Endothelial cell of umbilical vein (primary cell): ENCODE measurements around the gene MDFI. TPM values are rescaled to one million over a fixed set of nuclear protein-coding genes. Genes with fewer than 3 reads are reported as not detected.
A peak's percentile ranks its signal among the peaks of the same experiment; 100 is the strongest.

Experiments used
- BruUV-seq: library from RNA; stranded (reverse); fragments of 400-500 nt; replicated peaks from 2 replicates; lab custom pipeline; 2021; lab: Mats Ljungman, UMichigan
- CTCF ChIA-PET: fragments of 300-600, 350-600 bp; sonication (Branson Sonifier 250); formaldehyde crosslinking; loops from one replicate; lab custom pipeline; 2021; ENCODE audit warnings: antibody characterized with exemption, inconsistent platforms; lab: Charles Lee
- POLR2A ChIA-PET: fragments of 300-600, 350-600 bp; sonication (Branson Sonifier 250); formaldehyde crosslinking; loops from one replicate; lab custom pipeline; 2021; ENCODE audit warnings: antibody characterized with exemption, inconsistent platforms; lab: Charles Lee
- DNase-seq: peaks from one replicate; pipeline ENCODE4 v3.0.0-alpha.2; 2011; ENCODE audit warnings: low read depth, low spot score
- FAIRE-seq: peaks from 2 replicates; lab custom pipeline; 2011; peaks lifted over from hg19 to GRCh38; lab: Jason Lieb, UNC
- H2AFZ ChIP-seq: 2 replicates; pipeline ENCODE4 v1.6.0; 2012; ENCODE audit warnings: low read depth, low read length, control low read depth, inconsistent platforms
- H3K27ac ChIP-seq: 2 replicates; pipeline ENCODE4 v1.5.1; 2011; ENCODE audit warnings: low read depth, mild to moderate bottlenecking, control low read depth, low read length, moderate library complexity; ENCODE audit not compliant: insufficient read depth
- H3K27me3 ChIP-seq, 2 experiments: 2 replicates each; pipeline versions ENCODE4 v1.6.0 to v1.6.1; 2011; ENCODE audit warnings: low read length in 2 of 2, mixed read lengths in 1 of 2; ENCODE audit not compliant: control insufficient read depth in 2 of 2, insufficient read depth in 2 of 2
- H3K36me3 ChIP-seq, 2 experiments: 2 replicates in 1 of 2; 3 replicates in 1 of 2; pipeline ENCODE4 v1.5.1; 2011; ENCODE audit warnings: low read length in 2 of 2, mild to moderate bottlenecking in 1 of 2, moderate library complexity in 1 of 2; ENCODE audit not compliant: control insufficient read depth in 2 of 2, insufficient read depth in 2 of 2; ENCODE audit errors: extremely low read depth in 1 of 2
- H3K4me1 ChIP-seq: 3 replicates; pipeline ENCODE4 v1.5.1; 2011; ENCODE audit warnings: mild to moderate bottlenecking, low read length; ENCODE audit not compliant: control insufficient read depth, insufficient read depth; ENCODE audit errors: extremely low read depth
- H3K4me2 ChIP-seq: 2 replicates; pipeline ENCODE4 v1.6.1; 2011; ENCODE audit warnings: low read length, control low read depth, mixed read lengths; ENCODE audit not compliant: insufficient read depth
- H3K4me3 ChIP-seq, 3 experiments: fragments of 200-600 bp in 1 of 3; sonication (generic), shearing (Covaris generic) in 1 of 3; replicated peaks in 1 of 3; 2 replicates each; pipeline ENCODE4 v1.5.1; 2011 to 2016; ENCODE audit warnings: control low read depth in 3 of 3, low read length in 3 of 3, mild to moderate bottlenecking in 2 of 3, inconsistent platforms in 1 of 3, low read depth in 1 of 3, moderate library complexity in 1 of 3; ENCODE audit not compliant: insufficient read depth in 1 of 3
- H3K79me2 ChIP-seq: 2 replicates; pipeline ENCODE4 v1.6.0; 2012; ENCODE audit warnings: low read length, inconsistent platforms; ENCODE audit not compliant: control insufficient read depth, insufficient read depth
- H3K9ac ChIP-seq: replicated peaks from 2 replicates; pipeline ENCODE3; 2011; ENCODE audit warnings: low read length, control low read depth; ENCODE audit not compliant: insufficient read depth; ENCODE audit errors: extremely low read depth
- H3K9me1 ChIP-seq: replicated peaks from 3 replicates; pipeline ENCODE4 v1.6.0; 2011; ENCODE audit warnings: mild to moderate bottlenecking, low read length; ENCODE audit not compliant: control insufficient read depth, insufficient read depth; ENCODE audit errors: extremely low read depth
- H3K9me3 ChIP-seq: replicated peaks from 2 replicates; pipeline ENCODE4 v1.5.1; 2012; ENCODE audit warnings: low read length, inconsistent platforms; ENCODE audit not compliant: control insufficient read depth, insufficient read depth
- H4K20me1 ChIP-seq: replicated peaks from 2 replicates; pipeline ENCODE3; 2011; ENCODE audit warnings: mild to moderate bottlenecking, low read length; ENCODE audit not compliant: control insufficient read depth, insufficient read depth; ENCODE audit errors: extremely low read depth
- EZH2 ChIP-seq: IDR thresholded peaks from 2 replicates; pipeline ENCODE4 v1.6.1; 2012; ENCODE audit warnings: borderline replicate concordance, low read depth, mild to moderate bottlenecking, moderate library complexity, low read length, inconsistent platforms; ENCODE audit not compliant: severe bottlenecking
- FOS ChIP-seq: IDR thresholded peaks from 2 replicates; pipeline ENCODE4 v1.6.1; 2011; ENCODE audit warnings: mild to moderate bottlenecking, low read length, moderate library complexity, borderline replicate concordance; ENCODE audit not compliant: insufficient read depth
- GATA2 ChIP-seq: IDR thresholded peaks from 2 replicates; pipeline ENCODE4 v1.7.0; 2011; ENCODE audit warnings: low read depth, mild to moderate bottlenecking, moderate library complexity, mixed read lengths, low read length; ENCODE audit not compliant: insufficient read length, insufficient read depth
- JUN ChIP-seq: IDR thresholded peaks from 2 replicates; pipeline ENCODE4 v1.6.1; 2011; ENCODE audit warnings: borderline replicate concordance, low read depth; ENCODE audit not compliant: insufficient read length, insufficient read depth
- MYC ChIP-seq: IDR thresholded peaks from one replicate; pipeline ENCODE4 v1.6.1; 2011; ENCODE audit warnings: mild to moderate bottlenecking, low read depth, low read length
- POLR2A ChIP-seq: IDR thresholded peaks from 2 replicates; pipeline ENCODE4 v1.6.1; 2012; ENCODE audit warnings: low read depth, mild to moderate bottlenecking, control low read depth, low read length
- POLR2AphosphoS5 ChIP-seq: IDR thresholded peaks from 2 replicates; pipeline ENCODE4 v1.6.1; 2012; ENCODE audit warnings: low read depth, mild to moderate bottlenecking, control low read depth, low read length, moderate library complexity; ENCODE audit not compliant: insufficient read depth
- dilution Hi-C: fragments of 300-500 bp; cut with MboI; formaldehyde crosslinking; loops from one replicate; pipeline ENCODE4 v1.15.0; 2019; ENCODE audit warnings: low sequenced_read_pairs; ENCODE audit not compliant: extremely low pct_ligation_motif_present
- intact Hi-C: fragments of 100-400 bp; cut with micrococcal nuclease; formaldehyde crosslinking; loops from one replicate; pipeline ENCODE4 v1.10.0; 2022
- polyA plus RNA-seq, 4 experiments: library from polyadenylated mRNA; depleted of rRNA in 3 of 4; stranded (reverse) in 3 of 4; unstranded in 1 of 4; fragments of >200 nt; gene quantifications; 2 replicates each; pipeline versions ENCODE4 v1.2.1 to v1.2.3, GENCODE V29; 2011 to 2012; ENCODE audit warnings: missing spikeins in 1 of 4
- total RNA-seq: library from RNA; stranded (reverse); gene quantifications from 2 replicates; pipeline ENCODE4 v1.2.3, GENCODE V29; 2021
- TF ChIP-seq, protein P1 (sequence below), 2 donors: IDR thresholded peaks; 1 replicate in 1 of 2; 2 replicates in 1 of 2; pipeline ENCODE4 v1.5.1; 2011; ENCODE audit warnings: low read length in 2 of 2, mild to moderate bottlenecking in 2 of 2, moderate library complexity in 2 of 2, control low read depth in 1 of 2, inconsistent platforms in 1 of 2, low read depth in 1 of 2; ENCODE audit not compliant: insufficient read depth in 1 of 2; ENCODE audit errors: extremely low read depth in 1 of 2
- TF ChIP-seq, protein P2 (sequence below): IDR thresholded peaks from 2 replicates; pipeline ENCODE4 v1.6.1; 2011; ENCODE audit not compliant: insufficient read depth, insufficient read length

MDFI gene
- total and polyA plus RNA-seq, 2 donors (not counting 3 experiments of a cell fraction or from before 2014, with no cell fraction given), result 32.4 to 74.1 TPM

DNA sequence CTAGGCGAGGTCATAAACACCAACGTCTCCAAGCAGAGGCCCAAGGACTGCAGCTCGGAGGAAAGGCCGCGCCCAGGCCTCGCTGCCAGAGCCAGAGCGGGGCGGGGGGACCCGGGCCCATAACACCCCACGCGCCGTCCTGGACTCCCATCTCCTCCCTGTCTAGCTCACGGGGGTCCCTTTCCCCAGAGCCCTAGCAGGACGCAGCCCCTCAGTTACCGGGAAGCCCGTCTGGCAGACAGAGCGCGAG is 44.9 kb downstream of the MDFI start:
- no peaks in the 10 kb centered on the region for H3K36me3 ChIP-seq
- DNase-seq (no peak), FAIRE-seq (no peak)
- no peaks in the 10 kb centered on the region for H4K20me1 ChIP-seq
- H3K27me3 ChIP-seq, result no peaks in the 10 kb centered on the region
- no peak overlapping the region for H3K27ac ChIP-seq
- H3K79me2 ChIP-seq, result no peaks in the 10 kb centered on the region
- H3K9me1 ChIP-seq, result no peaks in the 10 kb centered on the region
- dilution Hi-C loops, result no loop called here
- TF ChIP-seq FOS, result no peak
- TF ChIP-seq, protein P1, sequence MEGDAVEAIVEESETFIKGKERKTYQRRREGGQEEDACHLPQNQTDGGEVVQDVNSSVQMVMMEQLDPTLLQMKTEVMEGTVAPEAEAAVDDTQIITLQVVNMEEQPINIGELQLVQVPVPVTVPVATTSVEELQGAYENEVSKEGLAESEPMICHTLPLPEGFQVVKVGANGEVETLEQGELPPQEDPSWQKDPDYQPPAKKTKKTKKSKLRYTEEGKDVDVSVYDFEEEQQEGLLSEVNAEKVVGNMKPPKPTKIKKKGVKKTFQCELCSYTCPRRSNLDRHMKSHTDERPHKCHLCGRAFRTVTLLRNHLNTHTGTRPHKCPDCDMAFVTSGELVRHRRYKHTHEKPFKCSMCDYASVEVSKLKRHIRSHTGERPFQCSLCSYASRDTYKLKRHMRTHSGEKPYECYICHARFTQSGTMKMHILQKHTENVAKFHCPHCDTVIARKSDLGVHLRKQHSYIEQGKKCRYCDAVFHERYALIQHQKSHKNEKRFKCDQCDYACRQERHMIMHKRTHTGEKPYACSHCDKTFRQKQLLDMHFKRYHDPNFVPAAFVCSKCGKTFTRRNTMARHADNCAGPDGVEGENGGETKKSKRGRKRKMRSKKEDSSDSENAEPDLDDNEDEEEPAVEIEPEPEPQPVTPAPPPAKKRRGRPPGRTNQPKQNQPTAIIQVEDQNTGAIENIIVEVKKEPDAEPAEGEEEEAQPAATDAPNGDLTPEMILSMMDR (IDR thresholded peaks at IDR 0.05; ENCODE audit: extremely low read depth in 1 of 2, insufficient read depth in 1 of 2, low read depth in 1 of 2, low read length in 2 of 2), result no peak
- TF ChIP-seq MYC, result no peak
- TF ChIP-seq JUN, result no peak
- TF ChIP-seq GATA2, result no peak
- TF ChIP-seq POLR2AphosphoS5, result no peak
- no peak for TF ChIP-seq POLR2A
- no peak for TF ChIP-seq EZH2
- TF ChIP-seq, protein P2, sequence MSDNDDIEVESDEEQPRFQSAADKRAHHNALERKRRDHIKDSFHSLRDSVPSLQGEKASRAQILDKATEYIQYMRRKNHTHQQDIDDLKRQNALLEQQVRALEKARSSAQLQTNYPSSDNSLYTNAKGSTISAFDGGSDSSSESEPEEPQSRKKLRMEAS, result no peak
- peak overlapping the region; percentile 95 for H2AFZ ChIP-seq
- peak overlapping the region in 1 of 3 experiments; percentile 35 for H3K4me3 ChIP-seq
- intact Hi-C loops, result loop anchor here (1.0 to 2.0 kb wide), 3 partner anchors 90 to 314 kb away; no protein-coding TSS in a partner anchor
- H3K4me1 ChIP-seq, result peaks cover 8% of the 10 kb centered on the region
- POLR2A ChIA-PET, result no interaction called here
- no peaks in the 10 kb centered on the region for H3K9me3 ChIP-seq
- H3K4me2 ChIP-seq, result peak overlapping the region; percentile 64
- CTCF ChIA-PET, result interaction anchor here (0.6 to 4.2 kb wide), 43 partner anchors 8 to 376 kb away, joined by 3 to 92 read pairs (median 5); partner anchors contain the start of gene TOMM6
- no TSS peak for BruUV-seq
- peak overlapping the region; percentile 54 for H3K9ac ChIP-seq
